Esophagus muscularis mucosa (tissue), 4 donors: ENCODE results near the gene CHST12. TPM values are rescaled to one million over a fixed set of nuclear protein-coding genes. Genes with fewer than 3 reads are reported as not detected.

Experiments used
- DNase-seq: peaks from one replicate; pipeline ENCODE4 v3.0.0-alpha.2; 2017; ENCODE audit errors: extremely low spot score
- H3K27ac ChIP-seq, 4 donors: fragments of 200-600 bp; sonication (generic); replicated peaks in 1 of 4; 1 replicate in 3 of 4; 2 replicates in 1 of 4; pipeline ENCODE4 v1.5.1; 2016 to 2019; ENCODE audit warnings: mild to moderate bottlenecking in 1 of 4
- H3K27me3 ChIP-seq, 4 donors: fragments of 200-600 bp; sonication (generic); one replicate each; pipeline versions ENCODE4 v1.5.1 to v1.6.0; 2016 to 2019
- H3K36me3 ChIP-seq, 4 donors: fragments of 200-600 bp; sonication (generic); one replicate each; pipeline ENCODE4 v1.5.1; 2016 to 2019
- H3K4me1 ChIP-seq, 4 donors: fragments of 200-600 bp; sonication (generic); one replicate each; pipeline ENCODE4 v1.5.1; 2016 to 2019
- H3K4me3 ChIP-seq, 4 donors: fragments of 200-600 bp; sonication (generic); 1 replicate in 2 of 4; 2 replicates in 2 of 4; pipeline ENCODE4 v1.5.1; 2016 to 2019; ENCODE audit warnings: mild to moderate bottlenecking in 4 of 4, moderate library complexity in 1 of 4
- H3K9me3 ChIP-seq, 4 donors: fragments of 200-600 bp; sonication (generic); 1 replicate in 3 of 4; 2 replicates in 1 of 4; pipeline ENCODE4 v1.5.1; 2016 to 2019
- CTCF ChIP-seq, 3 experiments: fragments of 200-600 bp in 2 of 3; fragments of 450-650 bp in 1 of 3; sonication (generic) in 2 of 3; IDR thresholded peaks; one replicate each; pipeline ENCODE4 v1.5.1; 2017 to 2019; ENCODE audit warnings: antibody characterized with exemption in 3 of 3, mild to moderate bottlenecking in 2 of 3, moderate library complexity in 1 of 3
- EP300 ChIP-seq: sonication (generic); formaldehyde crosslinking; IDR thresholded peaks from one replicate; pipeline ENCODE4 v1.6.1; 2017; ENCODE audit warnings: antibody characterized with exemption
- POLR2A ChIP-seq: fragments of 450-650 bp; IDR thresholded peaks from one replicate; pipeline ENCODE4 v1.6.1; 2017; ENCODE audit warnings: antibody characterized with exemption, moderate library complexity, mild to moderate bottlenecking, low read depth
- POLR2AphosphoS5 ChIP-seq, 2 donors: sonication (generic); formaldehyde crosslinking; IDR thresholded peaks; one replicate each; pipeline ENCODE4 v1.6.1; 2017; ENCODE audit warnings: antibody characterized with exemption in 2 of 2
- WGBS: methylation state at CpG from one replicate; pipeline ENCODE4 v1.1.5; 2018; 5-methylcytosine and 5-hydroxymethylcytosine counted together
- intact Hi-C: fragments of 100-400 bp; cut with DNase I; formaldehyde crosslinking; loops from one replicate; pipeline ENCODE4 v1.15.1; 2023
- total RNA-seq, 4 donors: library from RNA; depleted of rRNA; stranded (reverse); fragments of >200 nt; gene quantifications; one replicate each; pipeline versions ENCODE4 v1.1.0 to v1.2.1, GENCODE V29; 2016

Gene CHST12
- total RNA-seq, 4 donors from 2014 or later, result 6.6 to 24.0 (median 14.8) TPM

GRCh38 chr7:2417981-2418481 lies 14.6 kb downstream of the CHST12 start:
- intact Hi-C loops, result no loop called here
- Histone ChIP-seq H3K4me1 (peaks cover 5 to 21% (median 13%) of the 10 kb centered on the region in 4 donors), H3K27ac (no peak overlapping the region), H3K27me3 (no peaks in the 10 kb centered on the region), H3K36me3 (peaks cover 0 to 7% (median 0%) of the 10 kb centered on the region in 4 donors), H3K4me3 (no peak overlapping the region), H3K9me3 (no peaks in the 10 kb centered on the region)
- TF ChIP-seq EP300 (no peak), POLR2AphosphoS5 (IDR thresholded peaks at IDR 0.05) (no peak), POLR2A (no peak), CTCF (IDR thresholded peaks at IDR 0.05) (no peak)
- 77% methylated on average over 9 of the region's 15 CpGs for WGBS
- DNase-seq, result no peak

- H3K4me3 ChIP-seq, result no peak overlapping the region
- WGBS, result 92% methylated on average over 7 of the region's 7 CpGs
- peaks cover 4 to 16% (median 8%) of the 10 kb centered on the region in 4 donors for H3K4me1 ChIP-seq
- H3K27ac ChIP-seq, result no peak overlapping the region
- no peaks in the 10 kb centered on the region for H3K27me3 ChIP-seq
- no peak for DNase-seq
- peaks cover 0 to 7% (median 0%) of the 10 kb centered on the region in 4 donors for H3K36me3 ChIP-seq
- TF ChIP-seq CTCF (IDR thresholded peaks at IDR 0.05), result no peak
- TF ChIP-seq POLR2A, result no peak
- no peak for TF ChIP-seq POLR2AphosphoS5 (IDR thresholded peaks at IDR 0.05)
- no peak for TF ChIP-seq EP300
- no peaks in the 10 kb centered on the region for H3K9me3 ChIP-seq
- intact Hi-C loops, result no loop called here
Measured at GRCh38 chr7:2420216-2420933, 17.0 kb downstream of the CHST12 start.

GRCh38 chr7:2421943-2422310 lies 18.5 kb downstream of the CHST12 start:
- Histone ChIP-seq H3K9me3 (no peaks in the 10 kb centered on the region), H3K27me3 (no peaks in the 10 kb centered on the region), H3K27ac (no peak overlapping the region), H3K36me3 (peaks cover 0 to 7% (median 0%) of the 10 kb centered on the region in 4 donors), H3K4me1 (peaks cover 0 to 16% (median 6%) of the 10 kb centered on the region in 4 donors), H3K4me3 (no peak overlapping the region)
- intact Hi-C loops, result no loop called here
- TF ChIP-seq EP300 (no peak), POLR2AphosphoS5 (IDR thresholded peaks at IDR 0.05) (no peak), CTCF (IDR thresholded peaks at IDR 0.05) (no peak), POLR2A (no peak)
- DNase-seq, result no peak
- WGBS, result 90% methylated on average over 9 of the region's 9 CpGs

GRCh38 chr7:2425749-2426148 lies 22.3 kb downstream of the CHST12 start:
- TF ChIP-seq CTCF (IDR thresholded peaks at IDR 0.05) (no peak), POLR2AphosphoS5 (IDR thresholded peaks at IDR 0.05) (no peak), POLR2A (no peak), EP300 (no peak)
- Histone ChIP-seq H3K4me1 (no peaks in the 10 kb centered on the region), H3K4me3 (no peak overlapping the region), H3K9me3 (peaks cover 0 to 6% (median 0%) of the 10 kb centered on the region in 4 donors), H3K27ac (no peak overlapping the region), H3K27me3 (no peaks in the 10 kb centered on the region), H3K36me3 (peaks cover 0 to 7% (median 0%) of the 10 kb centered on the region in 4 donors)
- WGBS, result 87% methylated on average over 10 of the region's 10 CpGs
- DNase-seq, result no peak
- intact Hi-C loops, result no loop called here
